Ishikawa (cell line): Measurements from ENCODE around the gene ANKRD44.

Experiments used
- CEBPB ChIP-seq: IDR thresholded peaks from 2 replicates; pipeline ENCODE4 v1.6.1; 2012
- CREB1 ChIP-seq: IDR thresholded peaks from 2 replicates; pipeline ENCODE4 v1.6.1; 2012; ENCODE audit warnings: low read depth
- EGR1 ChIP-seq: IDR thresholded peaks from 2 replicates; pipeline ENCODE4 v1.6.1; 2012
- EP300 ChIP-seq: IDR thresholded peaks from 2 replicates; pipeline ENCODE4 v1.6.1; 2012; ENCODE audit warnings: borderline replicate concordance
- FOXM1 ChIP-seq: IDR thresholded peaks from 2 replicates; pipeline ENCODE4 v1.6.1; 2012; ENCODE audit warnings: low read depth, borderline replicate concordance
- MAX ChIP-seq: IDR thresholded peaks from 2 replicates; pipeline ENCODE4 v1.6.1; 2012
- NFIC ChIP-seq: IDR thresholded peaks from 2 replicates; pipeline ENCODE4 v1.6.1; 2012
- RAD21 ChIP-seq: IDR thresholded peaks from 2 replicates; pipeline ENCODE4 v1.6.1; 2012; ENCODE audit warnings: low read depth
- TAF1 ChIP-seq: IDR thresholded peaks from 2 replicates; pipeline ENCODE4 v1.6.1; 2012; ENCODE audit warnings: low read depth, mild to moderate bottlenecking
- TCF12 ChIP-seq: IDR thresholded peaks from 2 replicates; pipeline ENCODE4 v1.6.1; 2012; ENCODE audit warnings: low read depth
- TEAD4 ChIP-seq: IDR thresholded peaks from 2 replicates; pipeline ENCODE4 v1.6.1; 2012
- YY1 ChIP-seq: IDR thresholded peaks from 2 replicates; pipeline ENCODE4 v1.6.1; 2012; ENCODE audit warnings: low read depth
- ZBTB7A ChIP-seq: IDR thresholded peaks from 2 replicates; pipeline ENCODE4 v1.6.1; 2012; ENCODE audit warnings: low read depth
- TF ChIP-seq, protein P1 (sequence below): IDR thresholded peaks from 2 replicates; pipeline ENCODE4 v1.6.1; 2012
- TF ChIP-seq, protein P2 (sequence below): IDR thresholded peaks from 2 replicates; pipeline ENCODE4 v1.6.1; 2012; ENCODE audit warnings: low read depth, mild to moderate bottlenecking

Gene ANKRD44

DNA sequence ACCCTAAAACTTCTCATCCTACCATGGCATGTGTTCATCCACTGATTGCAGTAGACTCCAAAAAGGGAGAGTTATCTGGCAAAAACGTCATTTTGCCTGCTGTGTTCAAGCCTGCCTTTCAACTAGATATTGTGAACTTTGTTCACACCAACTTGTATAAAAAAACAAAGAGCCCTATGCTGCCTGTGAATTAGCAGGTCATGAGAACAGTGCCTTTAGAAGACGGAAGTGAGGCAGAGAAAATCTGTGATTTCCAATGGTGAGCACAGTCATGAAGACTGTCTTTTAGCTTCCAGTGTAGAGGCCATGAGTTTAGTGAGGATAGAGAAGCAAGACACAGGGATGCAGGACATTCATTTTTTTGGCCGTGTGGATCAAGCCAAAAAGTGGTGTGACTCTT is 280.5 kb downstream of the ANKRD44 start:
- TF ChIP-seq RAD21 (no peak), FOXM1 (no peak), EGR1 (no peak), MAX (no peak), YY1 (no peak), TCF12 (no peak), EP300 (no peak), TAF1 (no peak), CREB1 (no peak)
- TF ChIP-seq, protein P1, sequence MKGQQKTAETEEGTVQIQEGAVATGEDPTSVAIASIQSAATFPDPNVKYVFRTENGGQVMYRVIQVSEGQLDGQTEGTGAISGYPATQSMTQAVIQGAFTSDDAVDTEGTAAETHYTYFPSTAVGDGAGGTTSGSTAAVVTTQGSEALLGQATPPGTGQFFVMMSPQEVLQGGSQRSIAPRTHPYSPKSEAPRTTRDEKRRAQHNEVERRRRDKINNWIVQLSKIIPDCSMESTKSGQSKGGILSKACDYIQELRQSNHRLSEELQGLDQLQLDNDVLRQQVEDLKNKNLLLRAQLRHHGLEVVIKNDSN, result no peak

GRCh38 chr2:197028633-197029032 is 281.9 kb downstream of the ANKRD44 start:
- TF ChIP-seq RAD21, result no peak
- no peak for TF ChIP-seq TCF12
- TF ChIP-seq, protein P2, sequence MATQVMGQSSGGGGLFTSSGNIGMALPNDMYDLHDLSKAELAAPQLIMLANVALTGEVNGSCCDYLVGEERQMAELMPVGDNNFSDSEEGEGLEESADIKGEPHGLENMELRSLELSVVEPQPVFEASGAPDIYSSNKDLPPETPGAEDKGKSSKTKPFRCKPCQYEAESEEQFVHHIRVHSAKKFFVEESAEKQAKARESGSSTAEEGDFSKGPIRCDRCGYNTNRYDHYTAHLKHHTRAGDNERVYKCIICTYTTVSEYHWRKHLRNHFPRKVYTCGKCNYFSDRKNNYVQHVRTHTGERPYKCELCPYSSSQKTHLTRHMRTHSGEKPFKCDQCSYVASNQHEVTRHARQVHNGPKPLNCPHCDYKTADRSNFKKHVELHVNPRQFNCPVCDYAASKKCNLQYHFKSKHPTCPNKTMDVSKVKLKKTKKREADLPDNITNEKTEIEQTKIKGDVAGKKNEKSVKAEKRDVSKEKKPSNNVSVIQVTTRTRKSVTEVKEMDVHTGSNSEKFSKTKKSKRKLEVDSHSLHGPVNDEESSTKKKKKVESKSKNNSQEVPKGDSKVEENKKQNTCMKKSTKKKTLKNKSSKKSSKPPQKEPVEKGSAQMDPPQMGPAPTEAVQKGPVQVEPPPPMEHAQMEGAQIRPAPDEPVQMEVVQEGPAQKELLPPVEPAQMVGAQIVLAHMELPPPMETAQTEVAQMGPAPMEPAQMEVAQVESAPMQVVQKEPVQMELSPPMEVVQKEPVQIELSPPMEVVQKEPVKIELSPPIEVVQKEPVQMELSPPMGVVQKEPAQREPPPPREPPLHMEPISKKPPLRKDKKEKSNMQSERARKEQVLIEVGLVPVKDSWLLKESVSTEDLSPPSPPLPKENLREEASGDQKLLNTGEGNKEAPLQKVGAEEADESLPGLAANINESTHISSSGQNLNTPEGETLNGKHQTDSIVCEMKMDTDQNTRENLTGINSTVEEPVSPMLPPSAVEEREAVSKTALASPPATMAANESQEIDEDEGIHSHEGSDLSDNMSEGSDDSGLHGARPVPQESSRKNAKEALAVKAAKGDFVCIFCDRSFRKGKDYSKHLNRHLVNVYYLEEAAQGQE, result no peak
- no peak for TF ChIP-seq CREB1
- TF ChIP-seq, protein P1, result no peak
- TF ChIP-seq EP300, result no peak
- no peak for TF ChIP-seq MAX
- no peak for TF ChIP-seq TEAD4
- no peak for TF ChIP-seq NFIC
- TF ChIP-seq EGR1, result no peak
- no peak for TF ChIP-seq CEBPB
- TF ChIP-seq YY1, result no peak

DNA sequence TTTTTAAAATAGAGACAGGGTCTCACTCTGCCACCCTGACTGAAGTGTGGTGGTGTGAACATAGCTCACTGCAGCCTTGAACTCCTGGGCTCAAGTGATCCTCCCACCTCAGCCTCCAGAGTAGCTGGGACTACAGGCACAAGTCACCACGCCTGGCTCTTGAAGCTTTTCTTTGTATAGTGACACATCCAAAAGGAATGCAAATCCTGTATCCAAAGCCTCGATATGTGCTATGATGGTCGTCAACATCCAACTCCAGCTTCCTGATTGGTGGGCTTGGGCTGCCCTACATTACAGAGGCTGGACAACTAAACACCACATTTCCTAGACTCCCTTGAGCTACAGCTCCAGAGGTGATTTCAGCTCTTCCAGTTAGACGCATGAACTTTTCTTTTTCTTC is 282.4 kb downstream of the ANKRD44 start:
- TF ChIP-seq MAX (no peak), CREB1 (no peak), EGR1 (no peak), EP300 (no peak), CEBPB (no peak), TCF12 (no peak), NFIC (no peak), FOXM1 (no peak), ZBTB7A (no peak), TAF1 (no peak), RAD21 (no peak), YY1 (no peak), TEAD4 (no peak)
- TF ChIP-seq, protein P2, result no peak
- TF ChIP-seq, protein P1, result no peak

DNA sequence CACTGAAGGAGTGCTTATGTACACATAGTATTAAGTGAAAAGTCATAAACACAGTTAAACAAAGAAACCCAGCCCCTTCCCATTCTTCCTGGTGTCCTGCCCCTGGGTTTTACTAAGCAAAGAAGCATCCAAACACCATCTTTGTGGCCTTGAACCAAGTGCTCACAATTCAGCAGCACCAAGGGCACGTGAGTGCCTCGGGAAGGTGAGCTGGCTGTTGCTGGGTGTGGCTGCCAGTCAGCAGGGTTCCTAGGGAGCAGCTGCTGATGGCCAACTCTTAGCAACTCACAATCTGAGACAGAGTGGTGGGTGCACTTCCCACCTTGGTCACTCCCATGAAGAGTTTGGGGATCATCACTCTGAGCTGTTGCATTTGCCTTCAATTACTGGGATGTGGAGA is 286.4 kb downstream of the ANKRD44 start:
- TF ChIP-seq TEAD4, result no peak
- TF ChIP-seq YY1, result no peak
- TF ChIP-seq RAD21, result no peak
- TF ChIP-seq ZBTB7A, result no peak
- TF ChIP-seq CEBPB, result no peak
- TF ChIP-seq, protein P1, result no peak
- TF ChIP-seq TCF12, result no peak
- TF ChIP-seq EGR1, result no peak
- no peak for TF ChIP-seq TAF1
- TF ChIP-seq MAX, result no peak
- no peak for TF ChIP-seq CREB1
- no peak for TF ChIP-seq FOXM1
- TF ChIP-seq NFIC, result no peak
- TF ChIP-seq, protein P2, result no peak
- no peak for TF ChIP-seq EP300
